Activated CD4-positive, alpha-beta T cell treated with anti-CD3 and anti-CD28 coated beads, Interleukin-2, amount 10 ng/mL, durations not matched to agents 24 days and 14 days (primary cell): Measurements from ENCODE around the gene MGST2. TPM values are rescaled to one million over a fixed set of nuclear protein-coding genes. Genes with fewer than 3 reads are reported as not detected.

Experiments
- DNase-seq: peaks from one replicate; pipeline ENCODE4 v3.0.0; 2022
- H3K27ac Mint-ChIP-seq: one replicate; pipeline ENCODE4 v1.8.0; 2022; ENCODE audit warnings: mild to moderate bottlenecking, mixed read lengths
- H3K27me3 Mint-ChIP-seq: one replicate; pipeline ENCODE4 v1.8.0; 2022; ENCODE audit warnings: mixed read lengths
- H3K36me3 Mint-ChIP-seq: one replicate; pipeline ENCODE4 v1.8.0; 2022; ENCODE audit warnings: low read depth, mild to moderate bottlenecking, mixed read lengths
- H3K4me1 Mint-ChIP-seq: one replicate; pipeline ENCODE4 v1.8.0; 2021; ENCODE audit warnings: mixed read lengths
- H3K4me3 Mint-ChIP-seq: one replicate; pipeline ENCODE4 v1.8.0; 2022; ENCODE audit warnings: mild to moderate bottlenecking, moderate library complexity, mixed read lengths
- H3K9me3 Mint-ChIP-seq: one replicate; pipeline ENCODE4 v1.8.0; 2021; ENCODE audit warnings: mixed read lengths
- intact Hi-C: fragments of 100-400 bp; cut with micrococcal nuclease; formaldehyde crosslinking; loops from one replicate; pipeline ENCODE4 v1.15.1; 2023
- total RNA-seq: library from RNA; stranded (reverse); gene quantifications from 2 replicates; pipeline ENCODE4 v1.2.3, GENCODE V29; 2022

MGST2 gene
- total RNA-seq, 1 donor from 2014 or later: 26.5 TPM

DNA sequence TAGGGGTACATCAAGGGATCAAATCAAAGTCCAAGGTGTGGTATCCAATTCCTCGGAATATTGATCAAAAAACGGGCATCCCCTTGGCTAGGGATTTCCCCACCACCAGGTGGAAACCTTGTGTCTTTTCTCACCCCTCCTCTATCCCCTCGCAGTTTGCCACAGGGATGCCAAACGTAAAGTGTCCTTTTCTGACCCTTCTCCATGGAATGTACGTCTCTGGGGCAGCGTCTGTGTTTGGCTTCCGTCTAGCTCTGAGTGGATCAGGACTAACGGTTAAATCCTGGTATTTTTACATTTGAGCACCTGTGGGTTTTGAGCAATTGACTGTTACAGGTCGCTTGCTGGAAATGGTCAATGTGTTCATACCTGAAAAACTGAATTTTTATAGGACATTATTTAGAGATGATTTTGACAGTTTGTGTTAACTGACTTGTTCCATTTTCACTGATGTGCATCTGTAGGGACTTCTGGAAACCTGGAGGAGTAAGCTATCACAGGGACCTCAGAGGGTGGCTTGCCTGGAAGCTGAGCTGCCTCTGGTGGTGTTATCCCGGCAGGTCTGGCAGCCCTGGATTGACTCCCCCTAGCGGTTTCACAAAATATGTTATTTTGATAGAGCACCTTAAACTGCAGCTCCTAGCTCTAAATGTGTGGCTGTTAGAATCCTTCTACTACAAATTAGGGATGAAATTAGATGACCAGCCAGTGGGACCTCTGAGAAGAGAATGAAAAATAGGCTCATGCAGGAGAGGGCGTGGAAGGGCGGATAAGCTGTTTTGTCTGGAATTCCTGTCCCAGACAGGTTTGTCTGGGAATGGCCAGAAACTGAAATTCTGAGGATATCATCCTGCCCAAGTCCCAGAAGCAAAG, 8.8 kb upstream of the MGST2 start:
- intact Hi-C loops: loop anchor here (1.0 to 10.0 kb wide), 13 partner anchors 8 to 715 kb away; partner anchors contain the start of genes ELF2, MAML3, MGST2 and NAA15
- H3K27ac Mint-ChIP-seq: peak overlapping the region; percentile 98

DNA sequence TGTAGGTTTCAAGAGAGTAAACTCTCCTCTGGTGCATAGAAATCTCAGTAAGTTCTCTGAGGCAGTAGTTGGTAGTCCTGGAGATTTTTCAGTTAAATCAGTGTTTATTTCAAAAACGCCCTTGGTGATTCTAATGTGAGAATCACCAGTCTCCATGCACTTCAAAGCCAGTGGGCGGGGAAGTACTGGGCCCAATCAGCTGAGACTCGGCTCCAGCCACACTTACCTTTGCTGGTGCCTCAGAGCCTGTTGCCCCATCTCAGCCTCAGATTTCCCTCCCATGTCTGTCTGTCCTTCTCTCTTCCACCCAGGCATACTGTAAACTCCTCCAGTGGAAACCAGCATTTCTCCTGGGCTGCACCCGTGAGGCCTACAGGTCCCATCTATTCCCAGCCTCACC, 7.4 kb upstream of the MGST2 start:
- peak; percentile 67 for DNase-seq
- intact Hi-C loops: loop anchor here (5.0 to 10.0 kb wide), 6 partner anchors 353 to 714 kb away; partner anchors contain the start of genes ELF2, NAA15, NDUFC1 and NOCT
- H3K9me3 Mint-ChIP-seq: no peaks in the 10 kb centered on the region
- H3K36me3 Mint-ChIP-seq: no peaks in the 10 kb centered on the region
- peaks cover 3% of the 10 kb centered on the region for H3K27me3 Mint-ChIP-seq
- peak overlapping the region; percentile 98 for H3K27ac Mint-ChIP-seq
- peaks cover 32% of the 10 kb centered on the region for H3K4me1 Mint-ChIP-seq
- H3K4me3 Mint-ChIP-seq: peak overlapping the region; percentile 75

More for the DNA sequence above, 8.8 kb upstream of the MGST2 start:
- peak; percentile 84 for DNase-seq
- H3K9me3 Mint-ChIP-seq: no peaks in the 10 kb centered on the region
- H3K27me3 Mint-ChIP-seq: peaks cover 5% of the 10 kb centered on the region
- no peaks in the 10 kb centered on the region for H3K36me3 Mint-ChIP-seq
- H3K4me3 Mint-ChIP-seq: peak overlapping the region; percentile 75
- peaks cover 32% of the 10 kb centered on the region for H3K4me1 Mint-ChIP-seq

DNA sequence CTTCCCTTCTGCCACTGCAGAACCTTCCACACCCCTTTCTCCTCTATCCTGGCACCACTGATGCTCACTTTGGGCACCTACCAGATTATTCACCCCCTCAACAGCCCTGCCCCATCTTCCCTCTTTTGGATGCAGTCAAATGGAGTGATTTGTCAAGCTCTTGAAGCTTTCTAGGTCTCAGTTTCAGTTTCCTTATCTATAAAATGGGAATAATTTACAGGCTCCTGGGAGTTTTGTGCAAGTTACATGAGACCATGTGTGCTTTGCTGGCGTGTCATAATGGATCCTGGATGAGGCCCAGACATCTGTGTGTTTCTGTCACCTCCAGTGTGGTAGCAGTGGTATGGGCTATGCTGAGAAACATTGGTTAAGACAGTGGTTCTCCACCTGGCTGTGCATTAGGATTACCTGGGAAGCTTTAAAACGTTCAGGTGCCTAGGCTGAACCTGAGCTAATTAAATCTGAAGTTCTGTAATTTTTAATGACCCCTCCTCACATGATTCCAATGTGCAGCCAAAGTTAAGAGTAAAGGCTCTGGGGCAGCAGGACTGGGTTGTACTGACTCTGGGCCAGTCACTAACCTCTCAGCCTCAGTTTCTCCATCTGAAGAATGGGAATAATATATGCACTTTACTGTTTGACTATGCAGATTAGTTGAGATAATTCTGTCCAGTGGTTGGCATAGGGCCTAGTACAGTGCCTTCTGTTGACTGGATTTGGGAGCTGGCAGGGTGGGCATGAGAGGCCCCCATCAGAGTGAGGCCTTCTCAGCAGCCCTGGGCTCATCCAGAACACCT, 6.8 kb upstream of the MGST2 start:
- DNase-seq: no peak
- Mint-ChIP-seq H3K36me3 (no peaks in the 10 kb centered on the region), H3K27me3 (no peaks in the 10 kb centered on the region), H3K9me3 (no peaks in the 10 kb centered on the region), H3K27ac (peak overlapping the region; percentile 98), H3K4me1 (peaks cover 30% of the 10 kb centered on the region), H3K4me3 (peak overlapping the region; percentile 75)
- intact Hi-C loops: loop anchor here (5.0 to 10.0 kb wide), 6 partner anchors 354 to 714 kb away; partner anchors contain the start of genes ELF2, NAA15, NDUFC1 and NOCT

DNA sequence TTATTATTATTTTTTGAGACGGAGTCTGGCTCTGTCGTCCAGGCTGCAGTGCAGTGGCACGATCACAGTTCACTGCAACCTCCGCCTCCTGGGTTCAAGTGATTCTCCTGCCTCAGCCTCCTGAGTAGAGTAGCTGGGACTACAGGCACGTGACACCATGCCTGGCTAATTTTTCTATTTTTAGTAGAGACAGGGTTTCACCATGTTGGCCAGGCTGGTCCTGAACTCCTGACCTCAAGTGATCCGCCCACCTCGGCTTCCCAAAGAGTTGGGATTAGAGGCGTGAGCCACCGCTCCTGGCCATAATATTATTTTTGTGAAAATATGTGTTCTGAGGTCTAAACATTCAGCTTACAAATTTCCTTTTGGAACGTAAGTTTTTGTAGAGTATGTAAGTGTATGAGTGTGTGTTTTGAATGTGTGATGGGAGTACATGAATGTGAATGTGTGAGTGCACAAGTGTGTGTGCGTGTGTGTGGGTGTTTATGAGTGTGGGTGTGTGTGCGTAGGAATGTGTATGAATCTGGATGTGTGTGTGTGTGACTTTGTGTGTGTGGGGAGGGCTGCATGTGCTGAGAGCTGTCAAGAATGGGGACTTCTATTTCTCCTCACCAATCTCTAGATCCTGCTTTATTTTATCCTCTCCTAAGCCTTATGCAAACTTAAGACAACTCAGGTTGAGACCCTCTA, 5.7 kb upstream of the MGST2 start:
- Mint-ChIP-seq H3K36me3 (no peaks in the 10 kb centered on the region), H3K27me3 (no peaks in the 10 kb centered on the region), H3K4me1 (peaks cover 30% of the 10 kb centered on the region), H3K4me3 (no peak overlapping the region), H3K9me3 (no peaks in the 10 kb centered on the region), H3K27ac (peak overlapping the region; percentile 13)
- DNase-seq: no peak
- intact Hi-C loops: loop anchor here (5.0 to 10.0 kb wide), 6 partner anchors 355 to 712 kb away; partner anchors contain the start of genes ELF2, NAA15, NDUFC1 and NOCT

DNA sequence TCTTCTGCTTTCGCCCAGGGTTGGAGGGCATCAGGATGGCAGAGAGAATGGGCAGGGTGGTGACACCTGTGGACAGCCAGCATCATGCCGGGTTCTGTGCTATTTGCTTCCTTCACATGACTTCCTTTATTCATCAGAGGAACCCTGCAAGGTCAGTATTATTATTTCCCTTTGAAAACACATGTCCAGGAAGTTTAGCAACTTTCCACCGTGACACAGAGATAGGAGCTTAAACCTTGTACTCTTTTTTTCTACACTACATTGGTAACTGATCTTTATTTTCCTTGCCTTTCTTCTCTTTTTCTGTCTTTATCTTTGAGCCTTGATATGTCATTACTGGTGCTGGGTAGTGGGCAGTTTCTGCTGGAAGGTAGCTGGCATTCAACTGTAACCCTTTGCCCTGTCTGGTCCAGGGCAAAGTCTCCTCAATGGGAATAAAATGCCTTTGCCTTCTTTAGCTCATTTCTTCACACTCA, 5.0 kb upstream of the MGST2 start:
- no peak overlapping the region for H3K4me3 Mint-ChIP-seq
- DNase-seq: no peak
- H3K4me1 Mint-ChIP-seq: peaks cover 34% of the 10 kb centered on the region
- H3K27ac Mint-ChIP-seq: peak overlapping the region; percentile 3
- no peaks in the 10 kb centered on the region for H3K9me3 Mint-ChIP-seq
- H3K27me3 Mint-ChIP-seq: no peaks in the 10 kb centered on the region
- intact Hi-C loops: no loop called here
- H3K36me3 Mint-ChIP-seq: no peaks in the 10 kb centered on the region

DNA sequence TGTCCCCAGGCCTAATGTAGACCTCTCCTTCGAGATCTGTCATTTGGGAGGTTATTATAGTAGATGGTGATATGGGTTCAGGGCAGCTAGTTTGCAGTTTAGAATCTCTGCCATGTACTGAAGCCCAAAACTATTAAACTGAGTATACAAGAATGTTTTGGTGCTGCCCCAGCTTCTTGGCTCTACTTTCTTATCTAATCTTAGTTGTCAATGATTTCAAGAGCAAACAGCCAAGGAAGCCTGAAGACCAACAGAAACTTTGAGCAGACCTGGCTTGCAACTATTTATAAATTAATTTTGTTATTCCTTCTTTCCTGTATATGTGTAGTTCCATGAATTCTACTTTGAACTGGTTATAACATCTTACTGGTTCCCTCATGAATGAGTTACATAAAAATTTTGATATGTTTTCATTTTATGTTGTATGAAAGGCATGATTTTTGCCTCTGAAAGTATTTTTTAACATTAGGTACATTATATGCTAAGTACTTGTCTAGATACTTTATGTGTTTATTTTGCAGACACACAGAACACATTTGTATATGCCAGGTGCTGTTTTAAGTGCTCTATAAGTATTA, 2.0 kb upstream of the MGST2 start:
- intact Hi-C loops: no loop called here
- no peaks in the 10 kb centered on the region for H3K27me3 Mint-ChIP-seq
- no peak overlapping the region for H3K27ac Mint-ChIP-seq
- no peak overlapping the region for H3K4me3 Mint-ChIP-seq
- peaks cover 36% of the 10 kb centered on the region for H3K4me1 Mint-ChIP-seq
- H3K9me3 Mint-ChIP-seq: no peaks in the 10 kb centered on the region
- no peak for DNase-seq
- H3K36me3 Mint-ChIP-seq: peaks cover 4% of the 10 kb centered on the region

DNA sequence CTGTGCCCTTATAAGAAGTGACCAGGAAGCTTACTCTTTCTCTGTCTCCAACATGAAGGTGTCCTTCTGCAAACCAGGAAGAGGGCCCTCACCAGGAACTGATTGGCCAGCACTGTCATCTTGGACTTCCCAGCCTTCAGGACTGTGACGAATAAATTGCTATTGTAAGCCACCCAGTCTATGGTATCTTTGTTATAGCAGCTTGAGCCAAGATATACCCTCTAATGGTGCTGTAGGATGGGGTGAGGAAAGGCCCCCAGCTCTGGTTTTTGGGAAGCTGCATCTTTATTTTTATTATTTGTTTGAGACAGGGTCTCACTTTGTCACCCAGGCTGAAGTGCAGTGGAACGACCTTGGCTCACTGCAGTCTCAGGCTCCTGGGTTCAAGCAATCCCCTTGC, 1.2 kb upstream of the MGST2 start:
- no peaks in the 10 kb centered on the region for H3K27me3 Mint-ChIP-seq
- no peak for DNase-seq
- no peak overlapping the region for H3K4me3 Mint-ChIP-seq
- peaks cover 40% of the 10 kb centered on the region for H3K4me1 Mint-ChIP-seq
- H3K9me3 Mint-ChIP-seq: no peaks in the 10 kb centered on the region
- intact Hi-C loops: no loop called here
- H3K36me3 Mint-ChIP-seq: peaks cover 6% of the 10 kb centered on the region
- H3K27ac Mint-ChIP-seq: no peak overlapping the region

DNA sequence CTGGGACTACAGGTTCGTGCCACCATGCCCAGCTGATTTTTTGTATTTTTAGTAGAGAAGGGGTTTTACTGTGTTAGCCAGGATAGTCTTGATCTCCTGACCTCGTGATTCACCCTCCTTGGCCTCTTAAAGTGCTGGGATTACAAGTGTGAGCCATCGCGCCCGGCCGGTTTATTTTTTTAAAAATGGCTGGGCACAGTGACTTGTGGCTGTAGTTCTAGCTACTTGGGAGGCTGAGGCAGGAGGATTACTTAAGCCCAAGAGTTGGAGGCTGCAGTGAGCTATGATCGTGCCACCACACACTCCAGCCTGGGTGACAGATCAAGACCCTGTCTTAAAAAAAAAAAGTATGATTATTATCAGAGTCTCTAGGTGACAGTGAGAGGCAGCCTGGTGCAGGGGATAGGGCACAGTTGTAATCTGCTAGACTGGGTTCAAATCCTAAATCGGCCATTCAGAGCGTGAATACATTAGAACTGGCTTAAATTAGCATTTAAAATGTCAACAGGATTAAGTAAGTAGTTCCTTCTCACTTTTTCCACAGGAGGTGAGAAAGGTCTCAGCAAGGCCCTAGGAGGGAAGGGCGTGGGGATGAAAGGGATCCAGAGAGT, 435 bp upstream of the MGST2 start:
- DNase-seq: no peak
- H3K4me3 Mint-ChIP-seq: peak overlapping the region; percentile 98
- H3K27me3 Mint-ChIP-seq: no peaks in the 10 kb centered on the region
- intact Hi-C loops: loop anchor here (1.0 to 5.0 kb wide), 2 partner anchors 8 to 857 kb away; partner anchors contain the start of gene ELMOD2
- H3K4me1 Mint-ChIP-seq: peaks cover 43% of the 10 kb centered on the region
- H3K36me3 Mint-ChIP-seq: peaks cover 8% of the 10 kb centered on the region
- H3K27ac Mint-ChIP-seq: peak overlapping the region; percentile 98
- no peaks in the 10 kb centered on the region for H3K9me3 Mint-ChIP-seq

DNA sequence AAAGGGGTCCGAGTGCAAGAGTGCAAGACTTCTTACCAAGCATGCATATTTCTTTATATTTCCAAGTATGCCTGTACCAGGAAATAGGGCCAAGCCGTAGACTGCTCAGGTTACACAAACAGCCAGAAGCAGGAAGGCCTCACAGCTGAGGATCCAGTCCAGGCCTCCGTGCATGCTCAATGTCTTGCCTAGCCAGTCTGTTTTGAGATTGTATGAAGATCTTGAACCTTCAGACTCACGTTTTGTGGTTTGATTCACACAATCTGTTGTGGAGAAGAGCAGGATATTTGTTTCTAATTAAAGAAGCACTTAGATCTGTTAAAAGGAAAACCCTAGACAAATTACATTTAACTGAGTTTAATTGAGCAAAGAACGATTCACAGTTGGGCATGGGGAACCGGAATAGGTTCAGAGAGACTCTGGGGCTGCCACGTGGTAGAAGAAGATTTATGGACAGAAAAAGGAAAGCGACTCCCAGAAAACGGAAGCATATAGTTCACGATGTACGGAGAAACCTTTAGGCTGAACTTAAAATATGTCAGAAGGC, 1.2 kb downstream of the MGST2 start:
- H3K9me3 Mint-ChIP-seq: no peaks in the 10 kb centered on the region
- H3K27me3 Mint-ChIP-seq: no peaks in the 10 kb centered on the region
- H3K27ac Mint-ChIP-seq: peak overlapping the region; percentile 98
- H3K36me3 Mint-ChIP-seq: peaks cover 8% of the 10 kb centered on the region
- H3K4me3 Mint-ChIP-seq: peak overlapping the region; percentile 98
- peak; percentile 79 for DNase-seq
- peaks cover 38% of the 10 kb centered on the region for H3K4me1 Mint-ChIP-seq
- intact Hi-C loops: loop anchor here (5.0 kb wide), 1 partner anchor 855 kb away; the partner anchor contains the start of gene ELMOD2

DNA sequence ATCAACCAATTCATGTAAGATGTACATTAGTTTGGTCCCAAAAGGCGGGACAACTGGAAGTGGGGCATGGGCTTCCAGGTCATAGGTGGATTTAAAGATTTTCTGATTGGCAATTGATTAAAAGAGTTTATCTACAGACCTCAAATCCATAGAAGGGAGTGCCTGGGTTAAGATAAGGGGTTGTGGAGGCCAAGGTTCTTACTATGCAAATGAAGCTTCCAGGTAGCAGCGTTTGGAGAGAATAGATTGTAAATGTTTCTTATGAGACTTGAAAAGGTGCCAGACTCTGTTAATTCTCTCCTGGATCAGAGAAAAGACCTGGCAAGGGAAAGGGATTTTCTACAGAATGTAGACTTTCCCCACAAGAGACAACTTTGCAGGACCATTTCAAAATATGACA, 2.4 kb downstream of the MGST2 start:
- peaks cover 38% of the 10 kb centered on the region for H3K4me1 Mint-ChIP-seq
- intact Hi-C loops: loop anchor here (5.0 kb wide), 1 partner anchor 854 kb away; the partner anchor contains the start of gene ELMOD2
- H3K27ac Mint-ChIP-seq: no peak overlapping the region
- H3K9me3 Mint-ChIP-seq: no peaks in the 10 kb centered on the region
- H3K4me3 Mint-ChIP-seq: no peak overlapping the region
- no peak for DNase-seq
- H3K36me3 Mint-ChIP-seq: peaks cover 10% of the 10 kb centered on the region
- H3K27me3 Mint-ChIP-seq: no peaks in the 10 kb centered on the region

DNA sequence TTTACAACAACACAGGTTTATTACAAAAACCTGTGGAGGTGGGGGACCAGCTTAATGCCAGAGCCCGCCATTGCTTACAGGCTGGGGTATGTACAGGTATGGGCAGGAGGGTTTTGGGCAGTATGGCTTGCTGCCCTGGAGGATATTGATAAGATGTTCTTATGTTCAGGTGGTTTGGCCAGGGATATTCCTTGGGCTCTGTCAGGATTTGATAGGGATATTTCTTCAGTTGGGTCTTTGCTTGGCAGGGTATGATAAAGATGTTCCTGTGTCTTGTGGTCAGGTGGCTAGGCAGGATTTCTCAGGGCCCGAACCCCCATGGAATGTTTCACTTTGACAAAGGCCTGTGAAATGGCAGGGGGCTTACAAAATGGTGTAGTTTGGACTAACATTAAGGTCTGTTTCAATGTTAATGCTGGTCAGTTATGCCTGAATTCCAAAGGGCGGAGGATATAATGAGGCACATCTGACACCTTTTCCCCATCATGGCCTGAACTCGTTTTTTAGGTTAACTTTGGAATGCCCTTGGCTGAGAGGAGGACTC, 3.1 kb downstream of the MGST2 start:
- Mint-ChIP-seq H3K27me3 (no peaks in the 10 kb centered on the region), H3K4me3 (no peak overlapping the region), H3K9me3 (no peaks in the 10 kb centered on the region), H3K27ac (no peak overlapping the region), H3K36me3 (peaks cover 10% of the 10 kb centered on the region), H3K4me1 (peaks cover 38% of the 10 kb centered on the region)
- intact Hi-C loops: loop anchor here (5.0 kb wide), 1 partner anchor 854 kb away; the partner anchor contains the start of gene ELMOD2
- DNase-seq: no peak

DNA sequence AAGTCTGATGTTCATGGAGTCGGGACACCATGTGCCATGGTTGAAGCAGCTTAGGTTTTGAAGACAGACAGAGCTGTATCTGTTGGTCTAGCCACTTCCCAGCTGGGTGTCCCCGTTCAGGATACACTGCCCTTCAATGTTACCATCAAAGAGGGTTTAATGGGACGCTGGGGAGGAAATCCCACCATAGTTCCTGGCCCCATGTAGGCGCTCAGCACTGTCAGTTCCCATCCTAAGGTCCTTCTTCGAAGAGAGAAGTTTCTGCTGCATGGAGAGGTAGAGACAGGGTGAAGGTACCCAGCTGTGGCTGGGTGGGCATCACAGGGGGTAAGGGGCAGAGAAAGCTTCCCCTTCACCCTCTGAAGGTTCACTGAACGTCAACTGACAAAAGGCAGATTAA, 3.7 kb downstream of the MGST2 start:
- no peak for DNase-seq
- Mint-ChIP-seq H3K36me3 (peaks cover 10% of the 10 kb centered on the region), H3K4me3 (no peak overlapping the region), H3K9me3 (no peaks in the 10 kb centered on the region), H3K4me1 (peaks cover 38% of the 10 kb centered on the region), H3K27me3 (no peaks in the 10 kb centered on the region), H3K27ac (no peak overlapping the region)
- intact Hi-C loops: loop anchor here (5.0 kb wide), 1 partner anchor 853 kb away; the partner anchor contains the start of gene ELMOD2
